RWPE2 (cell line): ENCODE data around the gene ANXA6.

Experiments
- ATAC-seq: fragments of 200-7000 bp; cut with Tn5 transposase; 3 replicates; pipeline ENCODE4 v1.9.1; 2021; ENCODE audit warnings: low read depth
- DNase-seq: peaks from one replicate; pipeline ENCODE4 v3.0.0-alpha.2; 2020; ENCODE audit warnings: low spot score
- H3K27ac ChIP-seq: fragments of 450-650 bp; 2 replicates; pipeline ENCODE4 v1.5.1; 2017; ENCODE audit warnings: mild to moderate bottlenecking; ENCODE audit not compliant: poor library complexity, severe bottlenecking
- H3K27me3 ChIP-seq: fragments of 250-450 bp; sonication (Bioruptor Pico); 2 replicates; pipeline ENCODE4 v1.5.1; 2021; ENCODE audit warnings: mild to moderate bottlenecking, moderate library complexity; ENCODE audit not compliant: insufficient read depth, poor library complexity, severe bottlenecking
- H3K36me3 ChIP-seq: fragments of 250-450 bp; sonication (Bioruptor Pico); 2 replicates; pipeline ENCODE4 v1.5.1; 2020; ENCODE audit warnings: low read depth, mild to moderate bottlenecking, moderate library complexity
- H3K4me1 ChIP-seq: fragments of 250-450 bp; sonication (Bioruptor Pico); 2 replicates; pipeline ENCODE4 v1.5.1; 2021; ENCODE audit warnings: mild to moderate bottlenecking, moderate library complexity; ENCODE audit not compliant: insufficient read depth, poor library complexity, severe bottlenecking
- H3K4me3 ChIP-seq: fragments of 250-450 bp; sonication (Bioruptor Pico); 2 replicates; pipeline ENCODE4 v1.5.1; 2021; ENCODE audit warnings: mild to moderate bottlenecking, moderate library complexity; ENCODE audit not compliant: severe bottlenecking
- H3K9me3 ChIP-seq: fragments of 250-450 bp; sonication (Bioruptor Pico); 2 replicates; pipeline ENCODE4 v1.5.1; 2021; ENCODE audit warnings: mild to moderate bottlenecking, moderate library complexity; ENCODE audit not compliant: severe bottlenecking
- TF ChIP-seq, protein P1 (sequence below): fragments of 450-650 bp; IDR thresholded peaks from one replicate; pipeline ENCODE4 v1.5.1; 2017; ENCODE audit warnings: mild to moderate bottlenecking, moderate library complexity; ENCODE audit not compliant: poor library complexity, severe bottlenecking

ANXA6 gene

DNA sequence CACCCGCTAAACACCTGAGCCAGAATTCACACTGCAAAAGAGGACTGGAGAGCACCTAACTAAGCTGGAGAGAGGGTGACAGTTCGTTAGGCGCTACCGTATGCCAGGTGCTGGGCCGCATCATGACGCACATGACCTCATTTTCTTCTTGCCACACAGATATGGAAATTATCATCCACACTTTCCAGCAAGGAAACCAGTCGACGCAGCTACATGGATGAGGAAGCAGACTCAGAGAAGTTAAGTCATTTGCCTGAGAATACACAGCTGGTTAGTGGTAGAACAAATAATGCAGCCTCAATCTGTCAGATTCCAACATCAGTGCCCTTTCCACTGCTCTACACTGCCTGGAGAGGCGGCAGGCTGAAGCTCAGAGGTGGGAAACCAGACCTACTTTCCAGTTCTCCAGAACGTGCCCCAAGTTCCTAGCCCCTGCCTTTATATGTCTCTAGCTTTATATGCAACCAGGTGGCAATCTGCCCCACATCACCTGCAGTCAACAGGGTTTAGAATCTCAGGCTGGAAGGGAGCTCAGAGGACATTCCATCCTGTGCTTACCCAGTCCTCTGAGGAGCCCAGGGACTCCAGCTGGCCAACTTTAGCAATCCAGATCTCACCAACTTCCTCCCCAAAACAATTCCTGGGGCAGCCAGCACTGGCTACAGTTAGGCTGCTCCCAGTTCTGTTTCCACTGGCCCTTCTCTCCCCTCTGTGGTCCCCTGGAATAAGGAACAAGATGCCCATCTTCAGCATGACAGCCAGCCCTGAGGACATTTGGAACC lies 85.5 kb downstream of the ANXA6 start:
- TF ChIP-seq, protein P1, sequence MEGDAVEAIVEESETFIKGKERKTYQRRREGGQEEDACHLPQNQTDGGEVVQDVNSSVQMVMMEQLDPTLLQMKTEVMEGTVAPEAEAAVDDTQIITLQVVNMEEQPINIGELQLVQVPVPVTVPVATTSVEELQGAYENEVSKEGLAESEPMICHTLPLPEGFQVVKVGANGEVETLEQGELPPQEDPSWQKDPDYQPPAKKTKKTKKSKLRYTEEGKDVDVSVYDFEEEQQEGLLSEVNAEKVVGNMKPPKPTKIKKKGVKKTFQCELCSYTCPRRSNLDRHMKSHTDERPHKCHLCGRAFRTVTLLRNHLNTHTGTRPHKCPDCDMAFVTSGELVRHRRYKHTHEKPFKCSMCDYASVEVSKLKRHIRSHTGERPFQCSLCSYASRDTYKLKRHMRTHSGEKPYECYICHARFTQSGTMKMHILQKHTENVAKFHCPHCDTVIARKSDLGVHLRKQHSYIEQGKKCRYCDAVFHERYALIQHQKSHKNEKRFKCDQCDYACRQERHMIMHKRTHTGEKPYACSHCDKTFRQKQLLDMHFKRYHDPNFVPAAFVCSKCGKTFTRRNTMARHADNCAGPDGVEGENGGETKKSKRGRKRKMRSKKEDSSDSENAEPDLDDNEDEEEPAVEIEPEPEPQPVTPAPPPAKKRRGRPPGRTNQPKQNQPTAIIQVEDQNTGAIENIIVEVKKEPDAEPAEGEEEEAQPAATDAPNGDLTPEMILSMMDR: no peak
- no peak overlapping the region for H3K4me3 ChIP-seq
- peak overlapping the region; percentile 84 for H3K27ac ChIP-seq
- peaks cover 36% of the 10 kb centered on the region for H3K4me1 ChIP-seq
- DNase-seq (no peak), ATAC-seq (peak; percentile 2; the same call in 2 of the 3 replicates)
- H3K36me3 ChIP-seq: peaks cover 71% of the 10 kb centered on the region
- H3K9me3 ChIP-seq: no peaks in the 10 kb centered on the region
- no peaks in the 10 kb centered on the region for H3K27me3 ChIP-seq

DNA sequence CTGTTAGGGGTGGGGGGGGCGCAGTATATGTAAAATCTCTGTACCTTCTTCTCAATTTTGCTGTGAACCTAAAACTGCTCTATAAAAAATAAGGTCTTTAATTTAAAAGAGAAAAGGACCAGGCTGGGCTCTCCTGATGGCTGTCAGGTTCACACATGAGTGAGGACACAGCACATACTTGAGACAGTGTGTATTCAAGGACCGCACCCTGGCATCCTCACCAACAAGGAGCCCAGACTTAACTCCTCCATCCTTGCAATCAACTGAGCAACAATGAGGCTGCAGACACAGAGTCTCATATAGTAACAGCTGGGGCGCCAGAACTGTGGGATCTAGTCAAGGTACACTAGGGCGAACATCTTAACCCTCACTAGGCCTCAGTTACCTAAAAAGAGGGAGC lies 86.6 kb downstream of the ANXA6 start:
- Histone ChIP-seq H3K4me3 (no peak overlapping the region), H3K27ac (peak overlapping the region; percentile 84), H3K36me3 (peaks cover 70% of the 10 kb centered on the region), H3K4me1 (peaks cover 26% of the 10 kb centered on the region), H3K27me3 (no peaks in the 10 kb centered on the region), H3K9me3 (no peaks in the 10 kb centered on the region)
- DNase-seq (no peak), ATAC-seq (no peak)
- TF ChIP-seq, protein P1: no peak

DNA sequence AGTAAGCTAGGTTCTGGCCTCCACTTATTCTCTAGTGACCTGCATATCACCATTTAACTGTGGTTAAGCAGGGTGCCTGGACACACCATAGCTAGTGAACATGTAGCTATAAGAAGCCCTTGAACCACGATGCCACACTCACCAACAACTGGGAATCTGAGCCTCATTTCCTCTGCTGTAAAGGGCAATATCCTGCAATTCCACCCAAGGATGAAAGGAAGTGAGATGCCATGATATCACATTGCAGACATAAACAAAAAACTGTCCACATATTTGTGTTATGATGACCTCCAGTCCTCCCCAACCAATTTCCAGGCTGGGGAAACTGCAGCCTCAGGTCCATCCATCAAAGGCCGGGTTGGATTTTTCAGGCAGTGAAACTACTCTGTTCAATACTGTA lies 87.1 kb downstream of the ANXA6 start:
- DNase-seq (no peak), ATAC-seq (no peak)
- Histone ChIP-seq H3K9me3 (no peaks in the 10 kb centered on the region), H3K27ac (peak overlapping the region; percentile 84), H3K4me1 (peaks cover 20% of the 10 kb centered on the region), H3K4me3 (no peak overlapping the region), H3K27me3 (no peaks in the 10 kb centered on the region), H3K36me3 (peaks cover 70% of the 10 kb centered on the region)
- TF ChIP-seq, protein P1: no peak

DNA sequence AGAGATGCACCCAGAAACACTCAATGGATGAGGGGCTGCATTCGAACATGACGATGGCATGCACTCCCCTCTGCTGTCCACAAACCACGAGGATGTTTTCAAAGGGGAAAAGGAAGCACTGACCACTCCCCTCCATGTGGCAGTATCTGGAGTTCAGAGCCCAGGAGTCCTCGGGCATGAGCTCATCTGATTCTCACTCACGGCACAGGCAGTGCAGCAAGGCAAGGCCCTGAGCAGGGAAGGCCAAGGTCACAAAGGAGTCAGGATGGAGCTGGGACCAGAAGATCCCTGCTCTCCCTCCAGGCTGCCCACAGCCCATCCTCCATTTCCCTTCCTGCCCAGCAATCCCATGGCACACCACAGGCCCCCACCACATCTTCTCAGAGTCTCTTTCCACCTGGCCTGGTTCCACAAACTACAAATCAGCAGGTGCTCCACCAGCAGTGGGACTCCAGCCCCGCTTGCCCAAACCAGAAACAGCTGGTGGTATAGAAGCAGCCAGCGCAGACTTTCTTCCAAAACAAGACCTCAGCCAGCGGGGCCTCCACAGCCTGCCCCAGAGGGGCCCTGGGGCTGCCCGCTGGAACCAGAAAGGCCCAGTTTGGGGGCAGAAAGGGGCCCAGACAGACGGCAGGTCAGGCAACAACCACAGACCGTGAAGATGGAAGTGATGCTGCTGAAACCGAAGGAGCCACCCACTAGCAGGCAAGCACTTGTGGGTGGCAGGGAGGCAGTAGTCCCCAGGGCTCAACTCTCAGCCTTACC lies 89.0 kb downstream of the ANXA6 start:
- Histone ChIP-seq H3K27me3 (no peaks in the 10 kb centered on the region), H3K9me3 (no peaks in the 10 kb centered on the region), H3K4me3 (no peak overlapping the region), H3K36me3 (peaks cover 64% of the 10 kb centered on the region), H3K27ac (no peak overlapping the region), H3K4me1 (peaks cover 13% of the 10 kb centered on the region)
- DNase-seq: no peak
- no peak for ATAC-seq
- TF ChIP-seq, protein P1: no peak
